GM18861 (cell line): ENCODE measurements around the gene SYK.
A peak's percentile ranks its signal among the peaks of the same experiment; 100 is the strongest.

Experiments used
- ATAC-seq: cut with Tn5 transposase; IDR thresholded peaks from one replicate; pipeline ENCODE4 v1.9.1; 2021; ENCODE audit not compliant: unreplicated experiment

Gene SYK

GRCh38 chr9:90901933-90902332, 100.3 kb downstream of the SYK start:
- no peak for ATAC-seq

- no peak for ATAC-seq
These were observed 102.3 kb downstream of the SYK start for GRCh38 chr9:90903766-90904424.

DNA sequence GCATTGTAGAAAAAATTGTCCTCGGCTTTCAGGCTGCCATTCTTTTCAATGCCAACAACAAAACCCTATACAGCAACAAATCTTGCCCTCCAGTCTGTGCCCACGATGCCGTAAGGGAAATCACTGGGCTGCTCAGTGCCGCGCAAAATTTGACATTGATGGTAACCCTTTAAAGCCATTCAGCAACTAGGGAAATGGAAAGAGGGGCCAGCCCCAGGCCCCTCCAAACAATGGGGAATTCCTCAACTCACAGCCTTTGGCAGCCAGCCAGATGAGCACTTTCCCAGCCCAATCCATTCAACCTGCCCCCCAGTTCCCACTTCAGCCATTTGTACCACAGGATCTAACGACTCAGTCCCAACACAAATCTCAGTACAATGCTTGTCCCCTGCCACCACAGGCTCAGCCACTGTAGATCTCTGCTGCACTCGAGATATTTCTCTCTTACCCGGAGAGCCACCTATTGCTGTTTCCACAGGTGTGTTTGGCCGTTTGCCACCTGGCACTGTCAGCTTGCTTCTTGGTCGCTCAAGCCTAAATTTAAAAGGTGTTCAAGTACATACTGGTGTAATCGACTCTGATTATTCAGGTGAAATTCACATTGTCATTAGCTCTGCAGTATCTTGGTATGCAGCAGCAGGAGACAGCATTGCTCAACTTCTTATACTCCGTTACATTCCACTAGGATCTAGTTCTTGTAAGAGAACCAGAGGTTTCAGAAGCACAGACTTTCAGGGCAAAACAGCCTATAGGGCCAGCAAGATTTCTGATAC, 103.3 kb downstream of the SYK start:
- no peak for ATAC-seq

DNA sequence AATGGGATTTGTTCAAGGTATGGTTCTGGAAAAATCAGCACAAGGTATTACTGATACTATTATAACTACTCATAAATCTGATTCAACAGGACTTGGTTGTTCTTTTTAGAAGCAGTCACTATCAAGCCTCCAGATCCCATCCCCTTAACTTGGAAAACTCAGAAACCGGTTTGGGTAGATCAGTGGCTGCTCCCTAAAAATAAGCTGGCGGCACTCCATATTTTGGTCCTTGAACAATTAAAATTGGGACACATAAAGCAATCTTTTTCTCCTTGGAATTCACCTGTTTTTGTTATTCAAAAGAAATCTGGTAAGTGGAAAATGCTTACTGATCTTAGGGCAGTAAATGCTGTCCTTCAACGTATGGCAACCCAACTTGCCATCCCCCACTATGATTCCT, 104.2 kb downstream of the SYK start:
- no peak for ATAC-seq

DNA sequence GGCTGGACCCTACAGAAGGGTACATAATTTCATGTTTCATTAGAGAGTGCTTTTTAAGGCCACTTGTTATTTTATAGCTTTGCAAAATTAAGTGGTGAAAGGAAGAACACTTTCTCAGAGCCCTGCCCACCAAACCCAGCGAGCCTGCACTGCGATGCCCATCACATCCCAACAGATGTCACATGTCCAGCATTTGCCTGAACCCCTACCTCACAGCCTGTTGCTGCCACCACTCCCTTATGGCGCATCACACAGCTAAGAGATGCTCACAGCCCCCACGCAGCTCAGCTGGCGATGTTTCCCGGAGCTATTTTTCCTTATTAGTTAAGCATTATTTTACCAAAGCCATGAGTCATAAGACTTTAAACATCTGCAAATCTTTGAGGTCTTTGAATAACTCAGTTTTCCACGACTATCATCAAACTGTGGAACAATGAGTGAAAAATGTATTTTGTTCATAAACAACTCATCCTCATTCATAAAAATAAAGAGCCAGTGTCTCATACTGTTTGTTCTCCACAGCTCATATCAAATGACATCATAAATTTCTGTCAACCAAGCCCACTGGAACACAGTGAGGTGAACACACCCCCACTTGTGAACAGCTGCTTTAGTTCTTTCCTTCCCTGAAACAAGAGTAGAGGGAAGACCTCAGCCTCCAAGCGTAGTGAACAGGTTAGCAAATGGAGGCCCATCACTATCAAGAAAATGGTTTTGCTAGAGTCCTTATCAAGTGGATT, 104.9 kb downstream of the SYK start:
- ATAC-seq = no peak

DNA sequence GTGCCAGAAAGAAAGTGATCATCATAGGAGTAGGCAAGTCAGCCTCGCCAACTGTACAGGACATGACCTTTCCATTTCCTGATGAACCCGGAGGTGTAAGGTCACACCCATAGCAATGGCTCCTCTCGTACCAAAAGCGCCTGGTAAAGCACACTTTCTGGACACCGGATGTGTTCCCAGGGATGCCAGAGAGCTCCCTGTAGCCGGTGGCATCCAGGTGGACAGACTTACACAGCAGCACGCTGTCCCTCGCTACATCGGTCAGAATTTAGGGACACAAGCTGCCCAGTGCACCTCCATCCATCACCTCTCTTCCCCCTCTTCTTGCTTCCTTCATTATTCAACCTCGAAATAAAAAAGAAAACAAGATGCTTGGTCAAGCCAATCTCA, 105.4 kb downstream of the SYK start:
- no peak for ATAC-seq

- no peak for ATAC-seq
These were observed 106.2 kb downstream of the SYK start for GRCh38 chr9:90907790-90908189.

- peak; percentile 68 for ATAC-seq
These were observed 107.6 kb downstream of the SYK start for GRCh38 chr9:90909225-90909624.

GRCh38 chr9:90909747-90910283, 108.2 kb downstream of the SYK start:
- ATAC-seq = no peak

GRCh38 chr9:90914196-90914595, 112.6 kb downstream of the SYK start:
- no peak for ATAC-seq

GRCh38 chr9:90914868-90915483, 113.4 kb downstream of the SYK start:
- peak; percentile 73 for ATAC-seq

DNA sequence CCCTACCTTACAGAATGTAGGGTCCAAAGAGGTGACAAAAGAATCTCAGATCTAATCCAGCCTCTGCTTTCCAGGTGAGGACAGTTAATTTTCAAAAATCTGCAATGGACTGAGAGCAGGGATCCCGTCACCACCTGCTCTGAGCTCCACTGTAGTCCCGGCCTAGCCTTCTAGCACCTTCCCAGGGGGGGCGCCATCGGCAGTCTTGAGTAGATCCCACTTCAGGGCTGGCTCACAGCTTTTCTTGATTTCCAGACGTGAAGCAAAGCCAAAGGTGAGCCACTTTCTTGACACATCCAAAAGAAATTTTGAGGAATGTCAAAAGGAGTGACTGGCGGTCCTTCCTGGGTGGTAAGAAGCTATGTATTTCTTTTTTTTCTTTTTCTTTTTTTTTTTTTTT, 114.1 kb downstream of the SYK start:
- no peak for ATAC-seq

- no peak for ATAC-seq
These were observed 114.6 kb downstream of the SYK start for GRCh38 chr9:90916147-90916734.

DNA sequence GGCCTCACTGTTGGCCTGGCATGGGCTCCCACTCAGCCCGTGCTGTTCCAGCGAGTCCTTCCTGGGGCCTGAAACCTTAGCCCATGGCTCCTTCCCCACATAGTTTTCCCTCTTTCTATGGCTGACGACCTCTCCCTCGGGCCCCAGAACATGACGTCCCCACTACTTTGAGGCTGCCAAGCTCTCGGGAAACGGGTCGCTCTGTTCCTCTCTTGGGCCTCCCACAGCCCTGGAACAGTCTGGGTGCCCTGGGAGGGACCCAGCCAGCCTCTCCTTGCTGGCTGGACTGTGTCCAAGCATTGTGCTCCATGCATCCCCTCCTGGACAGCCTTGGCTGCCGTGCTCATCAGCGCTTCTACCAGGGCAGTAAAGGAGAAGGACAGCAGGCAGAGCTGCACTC, 118.3 kb downstream of the SYK start:
- ATAC-seq = no peak

DNA sequence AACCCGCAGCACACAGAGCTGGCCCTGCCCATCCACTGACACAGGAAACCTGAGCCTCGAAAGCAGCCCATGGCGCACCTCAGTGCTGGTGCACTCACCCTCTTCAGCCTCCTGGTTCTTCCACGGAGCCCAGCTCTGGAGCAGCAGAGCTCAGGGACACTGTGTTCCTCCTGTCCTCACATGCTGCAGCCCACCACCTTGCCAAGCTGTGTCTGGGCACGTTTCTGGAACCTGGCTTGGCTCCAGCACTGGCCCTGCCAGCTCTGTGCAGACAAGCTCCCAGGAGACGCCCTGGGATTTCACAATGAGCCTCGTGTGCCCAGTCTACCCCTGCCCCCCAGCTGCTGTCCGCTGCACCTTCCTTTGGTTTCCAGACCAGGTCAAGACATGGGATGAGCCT, 119.5 kb downstream of the SYK start:
- no peak for ATAC-seq

DNA sequence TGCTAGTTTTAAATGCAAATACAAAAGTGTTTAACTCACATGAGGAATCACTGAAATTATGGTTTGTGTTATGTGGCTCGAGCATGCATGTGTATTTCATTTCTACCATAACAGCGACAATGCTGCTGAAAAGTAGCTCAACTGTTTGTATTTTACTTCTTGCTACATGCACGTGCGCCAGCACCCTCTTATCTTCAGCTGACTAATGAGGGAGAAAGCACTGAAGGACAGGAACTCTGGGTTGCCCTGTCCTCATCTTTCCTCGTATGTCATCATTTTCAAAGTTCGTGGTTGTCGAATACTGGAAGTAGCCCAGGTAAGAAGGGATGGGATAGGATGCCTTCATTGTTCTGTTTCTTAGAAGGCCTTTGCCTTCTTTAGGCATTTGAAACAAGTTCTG, 120.3 kb downstream of the SYK start:
- no peak for ATAC-seq

DNA sequence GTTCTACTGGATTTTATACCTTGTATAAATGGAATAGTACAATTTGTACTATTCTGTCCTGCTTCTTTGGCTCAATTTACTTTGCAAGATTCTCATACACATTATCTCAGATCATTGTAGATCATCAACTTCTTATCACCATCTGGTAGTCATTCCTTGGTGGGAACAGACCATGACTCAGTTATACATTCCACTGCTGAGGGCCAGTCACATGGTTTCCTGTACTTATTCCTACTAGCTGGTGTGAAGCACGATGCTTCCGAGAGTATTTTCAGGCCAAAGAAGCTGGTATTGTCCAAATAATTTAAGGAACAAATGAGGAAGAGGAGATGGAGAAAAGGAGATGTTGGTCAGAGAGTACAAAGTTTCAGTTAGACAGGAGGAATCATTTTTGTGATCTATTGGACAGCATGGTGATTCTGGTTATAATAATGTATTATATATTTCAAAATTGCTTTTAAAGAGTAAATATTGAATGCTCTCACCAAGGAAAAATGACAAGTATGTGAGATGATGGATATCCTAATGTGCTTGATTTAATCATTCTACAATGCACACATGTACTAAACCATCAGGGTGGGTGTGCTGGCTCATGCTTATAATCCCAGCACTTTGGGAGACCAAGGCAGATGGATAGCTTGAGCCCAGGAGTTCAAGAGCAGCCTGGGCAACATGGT, 124.1 kb downstream of the SYK start:
- ATAC-seq = no peak

GRCh38 chr9:90926936-90927335, 125.3 kb downstream of the SYK start:
- ATAC-seq = no peak

DNA sequence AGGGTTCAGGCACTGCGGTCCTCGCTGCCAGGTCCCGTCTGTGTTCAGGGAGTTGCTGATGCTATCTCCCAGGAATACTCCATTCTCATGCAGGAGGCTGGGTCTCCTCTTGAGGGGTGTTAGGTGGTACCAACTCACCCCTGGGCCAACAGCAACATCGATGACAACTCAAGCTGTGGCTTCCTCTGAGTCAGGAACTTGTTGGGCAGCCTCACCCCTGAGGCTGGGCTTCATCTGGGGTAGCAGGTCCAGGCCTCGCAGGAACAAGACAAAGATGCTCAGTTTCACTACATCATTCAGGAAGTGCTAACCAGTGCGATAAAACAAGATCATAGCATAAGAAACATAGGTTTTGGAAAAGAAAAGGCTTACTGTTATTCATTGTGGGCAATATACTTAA, 125.9 kb downstream of the SYK start:
- no peak for ATAC-seq

- no peak for ATAC-seq
These were observed 128.0 kb downstream of the SYK start for GRCh38 chr9:90929626-90930025.
